ENCODE results near the gene TGM2. TPM values are rescaled to one million over a fixed set of nuclear protein-coding genes. Genes with fewer than 3 reads are reported as not detected.

Gene TGM2
- polyA plus RNA-seq, 2 of the 4 experiments (the other 2 are of a cell fraction), result 173 to 441 TPM

DNA sequence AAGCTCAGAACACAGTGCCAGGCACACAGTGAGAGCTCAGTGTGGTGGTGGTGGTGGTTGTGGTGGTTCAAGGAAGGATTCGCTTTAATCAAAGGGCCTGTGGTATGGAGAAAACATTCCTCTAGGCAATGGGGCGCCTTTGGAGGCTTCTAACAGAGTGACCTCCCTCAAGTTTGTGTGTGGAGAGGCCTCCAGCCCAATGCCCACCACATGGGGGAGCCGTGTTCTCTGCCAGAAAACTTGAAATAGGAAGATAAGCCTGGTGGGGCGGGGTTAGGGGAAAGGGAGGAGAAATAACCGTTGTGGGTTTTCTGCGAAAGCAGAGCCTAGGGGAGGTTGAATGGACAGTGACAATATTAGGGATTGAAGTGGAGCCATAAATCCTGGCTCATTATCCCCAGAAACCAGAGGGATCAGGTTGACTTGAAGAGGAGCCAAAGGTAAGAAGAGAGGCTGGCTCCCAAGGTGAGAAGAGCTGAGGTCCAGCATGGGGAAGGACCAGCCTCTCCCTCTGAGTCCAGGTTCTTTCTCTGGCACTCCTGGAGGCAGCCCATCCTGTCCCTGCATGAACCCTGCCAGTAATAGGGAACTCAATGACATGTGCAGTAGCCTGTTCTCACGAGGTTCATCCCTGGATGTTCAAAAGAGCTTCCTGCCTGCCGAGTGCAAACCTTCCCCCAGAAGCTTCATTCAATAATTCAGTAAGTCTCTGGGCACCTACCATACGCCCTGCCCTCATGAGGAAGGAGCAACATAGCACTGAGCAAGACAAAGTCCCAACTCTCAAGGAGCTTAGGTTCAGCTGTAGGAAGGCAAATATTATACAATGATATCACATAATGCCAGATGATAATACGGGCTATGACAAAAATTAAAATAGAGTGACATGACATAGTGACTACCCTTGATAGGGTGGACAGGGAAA, 51.4 kb downstream of the TGM2 start (continued):
- TF ChIP-seq, protein P1, sequence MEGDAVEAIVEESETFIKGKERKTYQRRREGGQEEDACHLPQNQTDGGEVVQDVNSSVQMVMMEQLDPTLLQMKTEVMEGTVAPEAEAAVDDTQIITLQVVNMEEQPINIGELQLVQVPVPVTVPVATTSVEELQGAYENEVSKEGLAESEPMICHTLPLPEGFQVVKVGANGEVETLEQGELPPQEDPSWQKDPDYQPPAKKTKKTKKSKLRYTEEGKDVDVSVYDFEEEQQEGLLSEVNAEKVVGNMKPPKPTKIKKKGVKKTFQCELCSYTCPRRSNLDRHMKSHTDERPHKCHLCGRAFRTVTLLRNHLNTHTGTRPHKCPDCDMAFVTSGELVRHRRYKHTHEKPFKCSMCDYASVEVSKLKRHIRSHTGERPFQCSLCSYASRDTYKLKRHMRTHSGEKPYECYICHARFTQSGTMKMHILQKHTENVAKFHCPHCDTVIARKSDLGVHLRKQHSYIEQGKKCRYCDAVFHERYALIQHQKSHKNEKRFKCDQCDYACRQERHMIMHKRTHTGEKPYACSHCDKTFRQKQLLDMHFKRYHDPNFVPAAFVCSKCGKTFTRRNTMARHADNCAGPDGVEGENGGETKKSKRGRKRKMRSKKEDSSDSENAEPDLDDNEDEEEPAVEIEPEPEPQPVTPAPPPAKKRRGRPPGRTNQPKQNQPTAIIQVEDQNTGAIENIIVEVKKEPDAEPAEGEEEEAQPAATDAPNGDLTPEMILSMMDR (IDR thresholded peaks at IDR 0.05), result peak; percentile 35; the same call in 2 of the 3 replicates
- TF ChIP-seq FOSB (CRISPR knock-in tag; IDR thresholded peaks at IDR 0.05) (no peak), SREBF2 (IDR thresholded peaks at IDR 0.05) (no peak), FOXS1 (CRISPR knock-in tag; IDR thresholded peaks at IDR 0.05) (no peak)

DNA sequence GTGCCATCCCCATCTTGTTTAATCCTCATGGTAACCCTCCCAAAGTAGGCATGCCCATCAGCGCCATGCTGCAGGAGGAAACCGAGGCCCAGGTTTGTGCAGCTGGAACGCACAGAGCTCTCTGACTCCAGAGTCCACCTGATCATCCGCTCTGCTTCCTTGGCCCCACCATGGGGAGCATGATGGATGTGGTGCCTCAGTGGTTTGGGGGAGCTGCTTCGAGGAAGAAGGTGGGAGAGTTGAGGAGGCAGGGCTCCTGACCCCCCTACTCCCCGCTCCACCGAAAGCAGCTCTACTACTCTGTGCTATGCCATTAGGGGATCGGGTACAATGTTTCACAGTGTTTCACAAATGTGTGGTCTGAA, 52.2 kb downstream of the TGM2 start:
- Histone ChIP-seq H3K4me2 (no peak overlapping the region), H3K4me1 (peaks cover 64% of the 10 kb centered on the region), H3K4me3 (no peak overlapping the region), H3K27ac (peak overlapping the region; percentile 80 to 88), H3K9me3 (no peaks in the 10 kb centered on the region)
- POLR2A ChIA-PET, result interaction anchor here (0.6 kb wide), 1 partner anchor 86 kb away, joined by 4 read pairs; no protein-coding TSS in a partner anchor
- DNase-seq (ENCODE audit: low read depth in 1 of 2, low spot score in 1 of 2), result no peak
- ATAC-seq, result no peak
- no peak for TF ChIP-seq ZFP36 (IDR thresholded peaks at IDR 0.05; ENCODE audit: borderline replicate concordance, partially characterized antibody)
- TF ChIP-seq RARB (CRISPR knock-in tag; IDR thresholded peaks at IDR 0.05), result no peak
- no peak for TF ChIP-seq ESRRA (IDR thresholded peaks at IDR 0.05; ENCODE audit: borderline replicate concordance, low read length)
- TF ChIP-seq FOSB (CRISPR knock-in tag; IDR thresholded peaks at IDR 0.05), result no peak
- TF ChIP-seq CBX8 (IDR thresholded peaks at IDR 0.05), result no peak
- TF ChIP-seq, protein P2, sequence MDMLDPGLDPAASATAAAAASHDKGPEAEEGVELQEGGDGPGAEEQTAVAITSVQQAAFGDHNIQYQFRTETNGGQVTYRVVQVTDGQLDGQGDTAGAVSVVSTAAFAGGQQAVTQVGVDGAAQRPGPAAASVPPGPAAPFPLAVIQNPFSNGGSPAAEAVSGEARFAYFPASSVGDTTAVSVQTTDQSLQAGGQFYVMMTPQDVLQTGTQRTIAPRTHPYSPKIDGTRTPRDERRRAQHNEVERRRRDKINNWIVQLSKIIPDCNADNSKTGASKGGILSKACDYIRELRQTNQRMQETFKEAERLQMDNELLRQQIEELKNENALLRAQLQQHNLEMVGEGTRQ (IDR thresholded peaks at IDR 0.05), result no peak
- TF ChIP-seq GATA3 (IDR thresholded peaks at IDR 0.05; ENCODE audit: borderline replicate concordance), result no peak
- TF ChIP-seq JUNB (IDR thresholded peaks at IDR 0.05), result no peak
- TF ChIP-seq, protein P3, sequence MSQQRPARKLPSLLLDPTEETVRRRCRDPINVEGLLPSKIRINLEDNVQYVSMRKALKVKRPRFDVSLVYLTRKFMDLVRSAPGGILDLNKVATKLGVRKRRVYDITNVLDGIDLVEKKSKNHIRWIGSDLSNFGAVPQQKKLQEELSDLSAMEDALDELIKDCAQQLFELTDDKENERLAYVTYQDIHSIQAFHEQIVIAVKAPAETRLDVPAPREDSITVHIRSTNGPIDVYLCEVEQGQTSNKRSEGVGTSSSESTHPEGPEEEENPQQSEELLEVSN (IDR thresholded peaks at IDR 0.05; ENCODE audit: borderline replicate concordance, low read depth), result no peak
- TF ChIP-seq ZSCAN20 (CRISPR knock-in tag; IDR thresholded peaks at IDR 0.05), result no peak
- no peak for TF ChIP-seq HOXA7 (CRISPR knock-in tag; IDR thresholded peaks at IDR 0.05)
- 96% methylated on average over 8 of the region's 8 CpGs for WGBS (ENCODE audit: missing lambda C conversion rate)
- FAIRE-seq, result no peak
- CTCF ChIA-PET, result interaction anchor here (1.0 to 4.1 kb wide), 14 partner anchors 9 to 178 kb away, joined by 3 to 49 read pairs (median 6); no protein-coding TSS in a partner anchor

DNA sequence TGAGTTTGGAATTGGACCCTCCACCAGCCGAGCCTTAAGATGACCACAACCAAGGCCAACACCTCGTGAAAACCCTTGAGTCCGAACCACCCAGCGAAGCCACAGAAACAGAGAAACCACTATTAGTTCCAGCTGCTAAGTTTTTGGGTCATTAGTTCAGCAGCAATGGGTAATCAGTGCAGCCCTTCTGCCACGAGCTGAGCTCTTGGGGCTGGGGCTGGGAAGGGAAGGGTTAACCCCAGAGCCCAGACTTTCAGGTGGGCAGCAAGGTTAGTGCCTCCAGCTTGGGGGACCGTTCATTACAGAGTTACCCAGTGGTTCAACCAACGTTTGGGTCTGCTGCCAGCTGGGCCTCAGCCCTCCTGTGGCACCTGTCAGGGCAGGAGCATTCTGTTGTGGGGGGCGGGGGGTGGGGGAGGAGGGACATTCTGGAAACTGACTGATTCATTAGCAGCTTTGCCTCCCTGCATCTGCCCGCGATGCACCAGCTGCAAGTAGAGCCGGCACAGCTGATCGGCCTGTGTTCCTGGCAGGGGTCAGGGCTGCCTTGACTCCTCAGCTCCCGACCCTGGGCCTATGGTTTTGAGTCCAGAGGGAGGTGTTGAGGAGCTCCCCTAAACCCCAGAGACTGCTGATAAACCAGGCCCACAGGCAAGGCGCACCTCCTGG, 52.7 kb downstream of the TGM2 start:
- POLR2A ChIA-PET, result interaction anchor here (0.6 kb wide), 1 partner anchor 87 kb away, joined by 4 read pairs; no protein-coding TSS in a partner anchor
- no peak for ATAC-seq
- WGBS (ENCODE audit: missing lambda C conversion rate), result 88% methylated on average over 12 of the region's 14 CpGs
- Histone ChIP-seq H3K9me3 (no peaks in the 10 kb centered on the region), H3K4me3 (no peak overlapping the region), H3K4me1 (peaks cover 61% of the 10 kb centered on the region), H3K4me2 (no peak overlapping the region), H3K27ac (peak overlapping the region; percentile 80 to 88; a peak in 5 of 6 replicates)
- no peak for DNase-seq (ENCODE audit: low read depth in 1 of 2, low spot score in 1 of 2)
- CTCF ChIA-PET, result interaction anchor here (1.0 to 4.1 kb wide), 12 partner anchors 9 to 178 kb away, joined by 3 to 49 read pairs (median 6); no protein-coding TSS in a partner anchor
- no peak for TF ChIP-seq JUNB (IDR thresholded peaks at IDR 0.05)
- TF ChIP-seq, protein P4, sequence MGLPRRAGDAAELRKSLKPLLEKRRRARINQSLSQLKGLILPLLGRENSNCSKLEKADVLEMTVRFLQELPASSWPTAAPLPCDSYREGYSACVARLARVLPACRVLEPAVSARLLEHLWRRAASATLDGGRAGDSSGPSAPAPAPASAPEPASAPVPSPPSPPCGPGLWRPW (IDR thresholded peaks at IDR 0.05), result no peak
- TF ChIP-seq MYC (IDR thresholded peaks at IDR 0.05; ENCODE audit: borderline replicate concordance, low read length), result no peak
- TF ChIP-seq ESRRA (IDR thresholded peaks at IDR 0.05; ENCODE audit: borderline replicate concordance, low read length), result no peak
- no peak for TF ChIP-seq CBX2 (IDR thresholded peaks at IDR 0.05; ENCODE audit: borderline replicate concordance, low read depth)
- TF ChIP-seq MAZ (IDR thresholded peaks at IDR 0.05; ENCODE audit: borderline replicate concordance, low read depth, low read length), result no peak
- no peak for TF ChIP-seq TFCP2L1 (CRISPR knock-in tag; IDR thresholded peaks at IDR 0.05)
- TF ChIP-seq, protein P3 (IDR thresholded peaks at IDR 0.05; ENCODE audit: borderline replicate concordance, low read depth), result no peak
- TF ChIP-seq NPAS2 (CRISPR knock-in tag; IDR thresholded peaks at IDR 0.05; ENCODE audit: borderline replicate concordance), result no peak
- no peak for TF ChIP-seq CBX8 (IDR thresholded peaks at IDR 0.05)
- no peak for TF ChIP-seq PHF8 (IDR thresholded peaks at IDR 0.05; ENCODE audit: borderline replicate concordance, low read depth)
- no peak for TF ChIP-seq RFX5 (IDR thresholded peaks at IDR 0.05)
- TF ChIP-seq, protein P5, sequence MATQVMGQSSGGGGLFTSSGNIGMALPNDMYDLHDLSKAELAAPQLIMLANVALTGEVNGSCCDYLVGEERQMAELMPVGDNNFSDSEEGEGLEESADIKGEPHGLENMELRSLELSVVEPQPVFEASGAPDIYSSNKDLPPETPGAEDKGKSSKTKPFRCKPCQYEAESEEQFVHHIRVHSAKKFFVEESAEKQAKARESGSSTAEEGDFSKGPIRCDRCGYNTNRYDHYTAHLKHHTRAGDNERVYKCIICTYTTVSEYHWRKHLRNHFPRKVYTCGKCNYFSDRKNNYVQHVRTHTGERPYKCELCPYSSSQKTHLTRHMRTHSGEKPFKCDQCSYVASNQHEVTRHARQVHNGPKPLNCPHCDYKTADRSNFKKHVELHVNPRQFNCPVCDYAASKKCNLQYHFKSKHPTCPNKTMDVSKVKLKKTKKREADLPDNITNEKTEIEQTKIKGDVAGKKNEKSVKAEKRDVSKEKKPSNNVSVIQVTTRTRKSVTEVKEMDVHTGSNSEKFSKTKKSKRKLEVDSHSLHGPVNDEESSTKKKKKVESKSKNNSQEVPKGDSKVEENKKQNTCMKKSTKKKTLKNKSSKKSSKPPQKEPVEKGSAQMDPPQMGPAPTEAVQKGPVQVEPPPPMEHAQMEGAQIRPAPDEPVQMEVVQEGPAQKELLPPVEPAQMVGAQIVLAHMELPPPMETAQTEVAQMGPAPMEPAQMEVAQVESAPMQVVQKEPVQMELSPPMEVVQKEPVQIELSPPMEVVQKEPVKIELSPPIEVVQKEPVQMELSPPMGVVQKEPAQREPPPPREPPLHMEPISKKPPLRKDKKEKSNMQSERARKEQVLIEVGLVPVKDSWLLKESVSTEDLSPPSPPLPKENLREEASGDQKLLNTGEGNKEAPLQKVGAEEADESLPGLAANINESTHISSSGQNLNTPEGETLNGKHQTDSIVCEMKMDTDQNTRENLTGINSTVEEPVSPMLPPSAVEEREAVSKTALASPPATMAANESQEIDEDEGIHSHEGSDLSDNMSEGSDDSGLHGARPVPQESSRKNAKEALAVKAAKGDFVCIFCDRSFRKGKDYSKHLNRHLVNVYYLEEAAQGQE (IDR thresholded peaks at IDR 0.05), result no peak
- no peak for TF ChIP-seq HOXA7 (CRISPR knock-in tag; IDR thresholded peaks at IDR 0.05)
- no peak for FAIRE-seq
